Smooth muscle cell of the coronary artery (primary cell): ENCODE measurements around the gene IFNA1. TPM values are rescaled to one million over a fixed set of nuclear protein-coding genes. Genes with fewer than 3 reads are reported as not detected.

Experiments
- total RNA-seq: library from RNA; depleted of rRNA; stranded (reverse); fragments of >200 nt; gene quantifications from 2 replicates; pipeline ENCODE4 v1.2.3, GENCODE V29; 2014; ENCODE audit warnings: low replicate concordance

The IFNA1 gene
- total RNA-seq: not detected in 2 replicates

GRCh38 chr9:21440139-21440538, at the start of gene IFNA1:
IFNA1 (plus strand) TSS chr9:21440439; CDS start chr9:21440508, 69 bp downstream.

GRCh38 chr9:21408817-21409216, 31.4 kb upstream of the IFNA1 start, which contains the start of gene IFNA8:
IFNA8 (plus strand) TSS chr9:21409117; CDS start chr9:21409177, 60 bp downstream.

GRCh38 chr9:21482213-21482612, 42.0 kb downstream of the IFNA1 start, which contains the start of gene IFNE:
IFNE (minus strand) TSS chr9:21482313; CDS start chr9:21481694, 619 bp downstream.

Other genes starting within 250 kb of the IFNA1 start
- not detected in 2 replicates for gene IFNA7, start 238.2 kb upstream of the IFNA1 start, total RNA-seq
- gene IFNA10, start 233.3 kb upstream of the IFNA1 start, total RNA-seq: not detected in 2 replicates
- gene IFNA16, start 223.1 kb upstream of the IFNA1 start, total RNA-seq: not detected in 2 replicates
- gene IFNA17, start 212.2 kb upstream of the IFNA1 start, total RNA-seq: not detected in 2 replicates
- gene IFNA14, start 200.4 kb upstream of the IFNA1 start, total RNA-seq: not detected in 2 replicates
- gene IFNA5, start 135.1 kb upstream of the IFNA1 start, total RNA-seq: not detected in 2 replicates
- 25.9 and 31.9 TPM in 2 replicates for gene KLHL9, start 105.0 kb upstream of the IFNA1 start, total RNA-seq
- not detected in 2 replicates for gene IFNA6, start 89.6 kb upstream of the IFNA1 start, total RNA-seq
- gene IFNA13, start 72.4 kb upstream of the IFNA1 start, total RNA-seq: not detected in 2 replicates
- not detected in 2 replicates for gene IFNA2, start 55.0 kb upstream of the IFNA1 start, total RNA-seq
- gene IFNA8, start 31.3 kb upstream of the IFNA1 start, total RNA-seq: not detected in 2 replicates
- gene IFNE, start 41.9 kb downstream of the IFNA1 start, total RNA-seq: 2.2 and 4.4 TPM in 2 replicates